Urothelium cell line (cell line): ENCODE data around the gene GGT6.
A peak's percentile ranks its signal among the peaks of the same experiment; 100 is the strongest.

Source experiments
- DNase-seq: peaks from one replicate; pipeline ENCODE4 v3.0.0; 2011; ENCODE audit warnings: low spot score, mixed read lengths
- FAIRE-seq: peaks from 2 replicates; lab custom pipeline; 2011; peaks lifted over from hg19 to GRCh38; lab: Jason Lieb, UNC

Gene GGT6

DNA sequence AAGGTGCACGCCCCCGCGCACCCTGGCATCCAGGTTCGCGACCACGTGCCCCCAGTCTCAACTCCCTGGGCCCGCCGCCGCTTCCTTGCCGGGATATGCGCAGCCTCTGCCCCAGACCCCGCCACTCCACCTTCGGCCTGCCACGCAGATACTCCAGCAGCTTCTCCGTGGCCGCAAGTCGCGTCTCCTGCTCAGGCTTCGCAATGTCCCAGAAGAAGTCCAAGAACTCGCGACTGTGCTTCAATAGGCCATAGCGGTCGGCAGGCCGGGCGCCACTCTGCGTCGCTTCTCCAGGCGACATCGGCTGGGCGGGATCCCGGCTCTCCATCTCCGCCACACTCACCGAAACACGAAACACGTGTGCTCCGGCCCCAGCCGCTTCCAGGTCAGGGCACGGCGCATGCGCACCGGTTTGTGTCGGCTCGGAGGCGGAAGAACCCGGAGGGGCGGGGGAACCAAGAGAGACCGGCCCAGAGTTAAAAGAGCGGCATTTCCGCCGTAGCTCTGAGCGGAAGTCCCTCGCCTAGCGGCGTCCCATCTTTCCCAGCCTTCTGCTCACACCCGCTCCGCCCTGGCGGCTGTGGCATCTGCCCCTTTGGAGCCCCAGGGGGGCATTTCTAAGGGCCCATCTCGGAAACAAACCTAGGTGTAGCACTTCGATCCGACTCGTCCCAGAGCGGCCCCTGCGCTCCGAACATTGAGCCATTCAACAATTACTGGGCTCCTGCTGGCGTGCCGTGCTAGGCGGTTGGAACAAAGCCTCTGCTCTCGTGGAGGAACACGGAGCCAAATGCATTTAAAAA lies 5.2 kb downstream of the GGT6 start, which contains the start of gene MYBBP1A:
TSS of gene MYBBP1A (minus strand) at position 388 of the 803 bp plus-strand sequence. CDS start at position 328, 60 bp downstream.
- no peak for FAIRE-seq

DNA sequence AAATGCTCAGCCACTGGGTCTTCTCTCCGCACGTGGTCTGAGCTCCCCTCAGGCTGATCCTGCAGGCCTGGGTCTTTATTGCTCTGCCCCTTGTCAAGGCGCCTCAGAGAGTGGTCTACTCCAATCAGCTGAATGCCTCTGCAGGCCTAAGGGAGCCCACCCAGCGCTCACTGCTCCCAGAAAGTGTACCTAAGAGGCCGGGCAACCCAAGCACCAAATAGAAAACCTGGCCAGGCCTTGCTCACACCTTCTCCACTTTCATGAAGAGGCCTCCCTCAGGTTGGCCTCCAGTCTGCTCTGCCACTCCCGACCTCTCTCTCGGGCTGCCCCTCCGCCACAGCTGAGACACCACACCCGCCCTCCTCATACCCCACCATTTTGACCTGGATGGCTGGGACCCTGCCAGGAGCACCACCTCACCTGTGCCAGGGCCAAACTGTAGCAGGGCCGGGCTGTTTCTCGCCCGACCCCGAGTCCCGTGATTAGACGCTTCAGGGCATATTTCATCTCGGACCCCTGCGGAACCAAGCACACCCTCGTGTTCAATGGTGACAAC lies 5.9 kb downstream of the GGT6 start:
- FAIRE-seq, result no peak
- no peak for DNase-seq

More for the DNA sequence above, 5.2 kb downstream of the GGT6 start, which contains the start of gene MYBBP1A:
- peak; percentile 97 for DNase-seq

- FAIRE-seq (no peak), DNase-seq (no peak)
Observed at GRCh38 chr17:4553669-4554068, 6.7 kb downstream of the GGT6 start.

DNA sequence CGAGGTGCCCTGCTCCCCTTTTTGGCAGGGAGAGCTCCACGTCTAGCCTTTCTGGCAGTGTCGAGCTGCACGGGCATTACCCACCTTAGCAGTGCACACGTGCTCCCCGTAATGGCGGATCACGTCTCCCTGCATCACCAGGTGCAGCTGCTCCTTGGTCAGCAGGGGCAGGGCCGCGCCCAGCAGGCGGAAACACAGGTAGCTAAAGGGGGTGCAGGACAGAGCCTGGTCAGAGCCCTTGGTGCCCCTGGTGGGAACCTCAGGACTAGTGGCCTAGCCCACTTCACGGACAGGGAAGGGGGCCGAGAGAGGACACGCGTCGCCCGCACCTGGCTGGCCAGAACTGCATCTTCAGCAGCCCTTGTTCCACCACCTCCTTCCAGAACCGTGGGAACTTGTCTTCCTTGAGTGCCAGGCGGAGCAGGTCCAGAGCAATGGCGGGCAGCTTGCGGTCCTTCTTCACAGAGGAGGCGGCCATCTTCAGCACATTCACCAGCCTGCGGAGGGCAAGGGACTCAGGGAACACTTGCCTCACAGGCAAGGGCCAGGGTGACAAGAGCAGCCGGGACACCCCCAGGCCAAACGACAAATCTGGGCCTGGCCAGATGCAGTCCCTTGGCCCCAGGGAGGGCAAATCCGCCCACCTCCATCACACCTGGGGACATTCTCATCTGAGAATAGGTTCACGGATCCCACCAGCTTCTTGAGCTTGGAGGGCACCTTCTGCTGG lies 8.4 kb downstream of the GGT6 start:
- no peak for DNase-seq
- FAIRE-seq, result no peak

DNA sequence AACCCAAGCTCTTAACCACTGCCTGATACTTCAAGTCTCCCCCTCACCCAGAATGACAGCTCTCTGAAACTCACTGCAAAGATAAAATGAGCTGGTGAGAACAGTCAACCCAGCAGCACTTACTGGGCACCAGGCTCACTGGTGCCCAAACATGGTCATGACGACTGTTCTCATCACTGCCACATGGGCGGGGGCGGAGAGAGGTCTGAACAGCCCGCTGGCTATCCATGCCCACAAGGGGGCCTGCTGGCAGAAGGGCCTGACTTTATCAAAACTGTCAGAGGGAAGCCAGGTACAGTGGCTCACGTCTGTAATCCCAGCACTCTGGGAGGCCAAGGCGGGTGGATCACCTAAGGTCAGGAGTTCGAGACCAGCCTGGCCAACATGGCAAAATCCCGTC lies 9.2 kb downstream of the GGT6 start:
- FAIRE-seq, result no peak
- DNase-seq, result no peak

GRCh38 chr17:4550534-4551039 lies 9.8 kb downstream of the GGT6 start:
- DNase-seq, result no peak
- no peak for FAIRE-seq

GRCh38 chr17:4549781-4550533 lies 10.4 kb downstream of the GGT6 start:
- no peak for FAIRE-seq
- DNase-seq, result no peak

GRCh38 chr17:4548721-4549531 lies 11.5 kb downstream of the GGT6 start:
- FAIRE-seq, result no peak
- no peak for DNase-seq

- FAIRE-seq (no peak), DNase-seq (no peak)
Observed at GRCh38 chr17:4548061-4548461, 12.3 kb downstream of the GGT6 start.

DNA sequence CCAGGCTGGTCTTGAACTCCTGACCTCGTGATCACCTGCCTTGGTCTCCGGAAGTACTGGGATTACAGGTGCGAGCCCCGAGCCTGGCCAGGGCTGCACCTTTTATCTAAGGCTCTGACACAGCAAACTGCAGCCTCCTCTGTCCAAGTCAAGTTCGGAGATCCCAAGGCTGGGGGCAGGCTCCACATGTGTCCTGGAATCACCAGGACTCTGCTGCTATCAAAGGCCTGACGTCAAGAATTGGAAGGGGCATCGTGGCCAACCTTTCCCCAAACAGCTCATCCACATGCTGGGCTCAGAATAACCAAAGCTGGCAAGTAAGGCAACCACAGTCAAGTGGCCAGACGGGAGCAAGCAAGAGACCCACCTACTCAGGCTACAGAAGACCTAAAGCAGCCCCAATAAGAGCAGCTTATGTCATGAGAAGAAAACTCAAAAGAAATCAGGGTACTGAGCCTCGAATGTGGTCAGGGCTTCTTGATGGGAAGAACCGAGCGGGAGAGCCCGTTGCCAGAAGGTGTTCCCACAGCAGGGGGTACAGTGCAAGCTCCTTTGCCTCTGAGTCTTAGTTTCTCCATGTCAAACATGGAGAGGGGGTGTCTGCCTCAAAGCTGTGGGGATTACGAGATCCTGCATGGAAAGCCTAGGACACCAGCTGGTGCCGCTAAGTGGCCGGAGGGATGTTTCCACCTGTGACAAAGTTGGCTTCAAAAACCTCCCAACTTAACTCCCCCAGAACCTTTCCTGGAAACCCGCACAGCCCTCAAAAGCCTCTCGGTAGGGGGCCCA lies 13.1 kb downstream of the GGT6 start:
- no peak for DNase-seq
- no peak for FAIRE-seq

DNA sequence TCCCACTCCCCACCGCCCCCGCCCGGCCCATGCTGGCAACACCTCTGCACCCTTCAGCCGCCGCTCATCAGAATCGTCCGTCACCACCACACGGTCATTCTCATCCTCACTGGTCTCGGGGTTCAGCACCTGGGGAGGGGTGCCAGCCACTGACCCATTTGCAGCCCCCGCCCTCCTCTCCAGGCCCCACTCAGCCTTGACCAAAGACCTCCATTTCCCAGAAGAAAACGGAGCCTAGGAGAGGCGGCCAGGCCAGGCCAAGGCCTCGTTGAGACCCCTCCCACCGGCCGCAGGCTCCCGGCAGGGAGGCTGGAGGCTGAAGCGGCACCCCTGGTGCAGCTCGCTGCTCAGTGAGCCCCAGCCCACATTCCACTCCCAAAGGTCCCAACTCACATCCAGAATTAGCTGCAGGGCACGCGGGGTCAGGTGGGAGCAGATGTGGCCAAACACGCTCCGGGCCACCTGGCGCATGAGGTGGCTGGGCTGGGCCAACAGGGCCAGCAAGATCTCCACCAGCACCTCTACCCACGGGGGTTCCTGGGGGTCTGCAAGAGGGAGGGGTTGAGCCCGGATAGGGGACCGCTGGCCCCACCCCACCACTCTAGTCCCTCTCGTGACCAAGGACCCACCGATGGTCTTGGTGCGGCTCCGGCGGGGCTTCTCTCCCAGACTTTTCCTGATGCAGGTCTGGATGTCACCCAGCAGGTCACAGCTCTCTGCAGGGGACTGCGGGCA lies 15.0 kb downstream of the GGT6 start:
- no peak for FAIRE-seq
- no peak for DNase-seq

- FAIRE-seq (no peak), DNase-seq (no peak)
Observed at GRCh38 chr17:4544951-4545216, 15.5 kb downstream of the GGT6 start.

GRCh38 chr17:4544135-4544950 lies 16.0 kb downstream of the GGT6 start:
- no peak for DNase-seq
- FAIRE-seq, result no peak

GRCh38 chr17:4543557-4544026 lies 16.8 kb downstream of the GGT6 start:
- no peak for FAIRE-seq

GRCh38 chr17:4542726-4543191 lies 17.6 kb downstream of the GGT6 start:
- no peak for FAIRE-seq
- DNase-seq, result no peak

More at GRCh38 chr17:4543557-4544026, 16.8 kb downstream of the GGT6 start:
- no peak for DNase-seq

GRCh38 chr17:4542003-4542725 lies 18.2 kb downstream of the GGT6 start:
- FAIRE-seq, result no peak
- no peak for DNase-seq
